Adipocyte (in vitro differentiated cells): ENCODE data around the gene WRAP53.

Source experiments
- DNase-seq: peaks from one replicate; pipeline ENCODE4 v3.0.0-alpha.2; 2015; ENCODE audit warnings: low read depth
- H3K27me3 ChIP-seq: replicated peaks from 2 replicates; pipeline ENCODE4 v1.7.0; 2013; ENCODE audit warnings: mild to moderate bottlenecking, low read length, moderate library complexity; ENCODE audit not compliant: control insufficient read depth, insufficient read depth
- H3K36me3 ChIP-seq: 2 replicates; pipeline ENCODE4 v1.7.0; 2013; ENCODE audit warnings: low read length, mild to moderate bottlenecking, moderate library complexity; ENCODE audit not compliant: control insufficient read depth, insufficient read depth, severe bottlenecking
- H3K4me1 ChIP-seq: 2 replicates; pipeline ENCODE4 v1.7.0; 2013; ENCODE audit warnings: mild to moderate bottlenecking, low read length, moderate library complexity; ENCODE audit not compliant: control insufficient read depth, insufficient read depth
- H3K4me3 ChIP-seq: 2 replicates; pipeline ENCODE4 v1.7.0; 2013; ENCODE audit warnings: mild to moderate bottlenecking, low read length, moderate library complexity
- H3K9ac ChIP-seq: 2 replicates; pipeline ENCODE4 v1.7.0; 2013; ENCODE audit warnings: mild to moderate bottlenecking, low read length, moderate library complexity
- H3K9me3 ChIP-seq: 2 replicates; pipeline ENCODE4 v1.7.0; 2013; ENCODE audit warnings: mild to moderate bottlenecking, low read length, moderate library complexity; ENCODE audit not compliant: control insufficient read depth

WRAP53 gene

DNA sequence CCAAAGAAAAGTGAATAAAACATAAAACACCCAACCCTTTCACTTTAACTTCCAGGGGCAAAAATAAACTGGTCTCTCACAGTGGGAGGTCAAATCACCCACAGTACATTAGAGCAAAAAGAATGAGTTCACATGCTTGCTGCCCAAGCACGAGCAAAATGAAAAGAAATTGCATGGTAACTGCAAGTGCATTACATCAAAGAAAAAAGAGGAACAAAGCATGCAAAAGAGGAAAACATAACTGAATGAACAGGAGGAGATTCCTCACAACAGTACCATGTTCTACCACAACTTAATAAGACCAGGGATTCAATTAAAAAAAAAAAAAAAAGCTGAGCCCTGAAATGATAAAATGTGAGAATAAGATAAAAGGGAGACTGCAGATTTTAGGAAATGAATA lies 41.5 kb downstream of the WRAP53 start:
- no peak for DNase-seq
- no peaks in the 10 kb centered on the region for H3K36me3 ChIP-seq
- H3K4me1 ChIP-seq: no peaks in the 10 kb centered on the region
- H3K9me3 ChIP-seq: no peaks in the 10 kb centered on the region
- H3K9ac ChIP-seq: no peak overlapping the region
- peaks cover 24% of the 10 kb centered on the region for H3K27me3 ChIP-seq
- H3K4me3 ChIP-seq: no peak overlapping the region

DNA sequence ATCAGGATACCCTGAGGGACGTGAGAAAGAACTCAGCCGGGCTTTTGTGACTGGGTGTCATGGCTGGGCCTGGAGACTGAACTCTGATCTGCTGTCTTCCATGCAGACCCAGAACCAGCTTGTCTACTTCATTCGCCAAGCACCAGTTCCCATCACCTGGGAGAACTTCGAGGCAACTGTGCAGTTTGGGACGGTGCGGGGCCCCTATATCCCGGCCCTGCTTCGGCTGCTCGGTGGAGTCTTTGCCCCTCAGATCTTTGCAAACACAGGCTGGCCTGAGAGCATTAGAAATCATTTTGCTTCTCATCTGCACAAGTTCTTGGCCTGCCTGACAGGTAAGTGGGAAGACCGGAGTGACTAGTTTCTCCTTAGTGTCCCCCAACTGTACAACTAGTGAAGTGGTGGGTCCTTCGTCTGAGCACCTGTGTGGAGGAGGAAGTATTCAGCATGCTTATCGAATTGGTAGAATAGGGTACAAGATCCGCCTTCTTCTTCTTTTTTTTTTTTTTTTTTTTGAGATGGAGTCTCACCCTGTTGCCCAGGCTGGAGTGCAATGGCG lies 44.8 kb downstream of the WRAP53 start:
- DNase-seq: no peak
- H3K36me3 ChIP-seq: no peaks in the 10 kb centered on the region

DNA sequence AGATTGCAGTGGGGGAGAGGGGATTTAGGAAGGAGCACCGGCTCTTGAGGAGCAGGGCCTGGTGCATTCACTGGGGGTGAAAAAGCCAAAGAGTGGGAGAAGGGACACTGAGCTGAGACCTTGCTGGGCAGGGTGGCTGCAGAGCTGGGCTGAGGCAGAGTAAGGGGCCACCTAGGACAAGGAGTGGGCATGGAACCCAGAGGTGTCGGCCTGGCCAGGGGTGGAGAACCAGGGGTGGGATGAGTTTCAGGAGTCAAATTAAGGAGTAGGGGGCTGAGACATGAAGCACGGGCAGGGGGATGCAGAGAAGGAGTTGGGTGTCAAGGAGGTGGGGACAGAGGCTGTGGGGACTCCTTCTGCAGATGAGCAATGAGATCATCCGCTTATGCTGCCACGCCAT lies 49.3 kb downstream of the WRAP53 start:
- Histone ChIP-seq H3K27me3 (peaks cover 42% of the 10 kb centered on the region), H3K4me3 (no peak overlapping the region), H3K9me3 (no peaks in the 10 kb centered on the region), H3K36me3 (no peaks in the 10 kb centered on the region), H3K4me1 (no peaks in the 10 kb centered on the region), H3K9ac (no peak overlapping the region)
- no peak for DNase-seq

More for the DNA sequence above, 44.8 kb downstream of the WRAP53 start:
- H3K27me3 ChIP-seq: peaks cover 28% of the 10 kb centered on the region
- H3K4me1 ChIP-seq: no peaks in the 10 kb centered on the region
- H3K9ac ChIP-seq: no peak overlapping the region
- H3K9me3 ChIP-seq: no peaks in the 10 kb centered on the region
- H3K4me3 ChIP-seq: no peak overlapping the region

DNA sequence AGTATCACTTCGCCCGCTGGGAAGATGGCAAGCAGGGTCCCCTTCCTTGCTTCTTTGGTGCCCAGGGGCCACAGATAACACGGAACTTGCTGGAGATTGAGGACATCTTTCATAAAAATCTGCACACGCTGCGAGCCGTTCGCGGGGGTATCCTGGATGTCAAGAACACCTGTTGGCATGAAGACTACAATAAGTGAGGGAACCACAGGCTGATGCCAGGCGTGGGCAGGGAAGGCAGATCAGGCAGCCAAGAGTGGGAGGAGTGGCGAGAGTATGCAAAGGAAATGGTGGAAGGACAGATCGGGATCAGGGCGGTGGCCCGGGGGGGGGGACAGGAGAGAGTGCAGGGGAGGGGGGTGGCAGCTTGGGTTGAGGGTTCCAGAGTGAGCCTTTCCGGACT lies 51.5 kb downstream of the WRAP53 start:
- Histone ChIP-seq H3K9ac (no peak overlapping the region), H3K27me3 (peaks cover 33% of the 10 kb centered on the region), H3K9me3 (no peaks in the 10 kb centered on the region), H3K4me3 (no peak overlapping the region), H3K36me3 (no peaks in the 10 kb centered on the region), H3K4me1 (peaks cover 8% of the 10 kb centered on the region)
- no peak for DNase-seq

DNA sequence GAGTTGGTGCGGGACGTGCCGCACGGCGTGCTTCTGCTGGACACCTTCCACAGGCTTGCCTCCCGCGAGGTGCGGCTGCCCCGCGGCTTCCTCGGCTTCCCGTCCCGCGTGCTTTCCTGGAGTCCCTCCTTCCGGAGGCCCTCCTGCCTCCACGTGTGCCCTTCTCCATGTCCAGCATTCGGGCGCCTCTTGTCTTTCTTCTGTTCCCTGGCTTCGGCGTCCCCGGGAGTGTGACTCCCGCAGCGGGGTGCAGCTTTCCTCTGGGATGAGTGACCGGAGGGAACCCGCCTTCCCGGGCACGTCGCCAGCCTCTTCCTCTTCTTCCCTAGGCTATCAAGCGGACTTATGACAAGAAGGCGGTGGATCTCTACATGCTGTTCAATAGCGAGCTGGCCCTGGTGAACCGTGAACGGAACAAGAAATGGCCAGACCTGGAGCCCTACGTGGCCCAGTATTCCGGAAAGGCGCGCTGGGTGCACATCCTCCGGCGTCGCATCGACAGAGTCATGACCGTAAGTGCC lies 52.3 kb downstream of the WRAP53 start:
- DNase-seq: no peak
- Histone ChIP-seq H3K27me3 (peaks cover 33% of the 10 kb centered on the region), H3K9ac (no peak overlapping the region), H3K36me3 (no peaks in the 10 kb centered on the region), H3K9me3 (no peaks in the 10 kb centered on the region), H3K4me1 (peaks cover 12% of the 10 kb centered on the region), H3K4me3 (no peak overlapping the region)

DNA sequence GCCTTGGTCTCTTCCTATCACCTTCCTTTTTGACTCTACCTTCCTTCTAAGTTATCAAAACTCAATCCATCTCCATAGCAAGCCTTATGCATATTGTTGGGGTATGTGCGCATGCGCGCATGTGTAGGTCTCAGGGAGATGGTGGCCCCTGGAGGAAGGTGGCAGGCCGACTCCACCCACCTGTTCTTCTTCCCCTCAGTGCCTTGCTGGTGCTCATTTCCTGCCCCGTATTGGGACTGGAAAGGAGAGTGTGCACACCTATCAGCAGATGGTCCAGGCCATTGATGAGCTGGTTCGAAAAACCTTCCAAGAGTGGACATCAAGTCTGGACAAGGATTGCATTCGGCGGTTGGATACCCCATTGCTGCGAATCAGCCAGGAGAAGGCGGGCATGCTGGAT lies 54.5 kb downstream of the WRAP53 start:
- H3K4me3 ChIP-seq: no peak overlapping the region
- H3K9me3 ChIP-seq: no peaks in the 10 kb centered on the region
- no peaks in the 10 kb centered on the region for H3K36me3 ChIP-seq
- no peak overlapping the region for H3K9ac ChIP-seq
- H3K4me1 ChIP-seq: peaks cover 32% of the 10 kb centered on the region
- peaks cover 21% of the 10 kb centered on the region for H3K27me3 ChIP-seq
- DNase-seq: no peak

DNA sequence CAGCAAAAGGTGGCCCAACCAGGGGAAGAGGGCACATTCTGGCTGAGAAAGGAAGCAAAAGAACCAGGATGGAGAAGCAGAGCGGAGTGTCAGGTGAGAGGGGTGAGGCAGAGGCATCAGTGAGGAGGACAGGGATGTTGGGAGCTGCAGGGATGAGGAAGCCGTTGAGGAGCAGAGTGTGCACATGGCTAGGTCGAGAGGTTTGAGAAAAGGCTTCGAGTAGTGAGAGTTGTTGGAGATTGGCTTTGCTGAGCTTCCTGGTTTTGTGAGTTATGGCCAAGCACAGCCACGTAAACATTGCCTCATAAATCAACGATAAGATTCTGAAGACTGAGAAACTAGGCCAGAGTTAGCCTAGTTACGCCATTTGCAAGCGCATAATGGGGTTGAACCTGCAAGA lies 56.1 kb downstream of the WRAP53 start:
- Histone ChIP-seq H3K27me3 (peaks cover 12% of the 10 kb centered on the region), H3K4me1 (peaks cover 45% of the 10 kb centered on the region), H3K9ac (no peak overlapping the region), H3K4me3 (no peak overlapping the region), H3K9me3 (no peaks in the 10 kb centered on the region), H3K36me3 (no peaks in the 10 kb centered on the region)
- no peak for DNase-seq

DNA sequence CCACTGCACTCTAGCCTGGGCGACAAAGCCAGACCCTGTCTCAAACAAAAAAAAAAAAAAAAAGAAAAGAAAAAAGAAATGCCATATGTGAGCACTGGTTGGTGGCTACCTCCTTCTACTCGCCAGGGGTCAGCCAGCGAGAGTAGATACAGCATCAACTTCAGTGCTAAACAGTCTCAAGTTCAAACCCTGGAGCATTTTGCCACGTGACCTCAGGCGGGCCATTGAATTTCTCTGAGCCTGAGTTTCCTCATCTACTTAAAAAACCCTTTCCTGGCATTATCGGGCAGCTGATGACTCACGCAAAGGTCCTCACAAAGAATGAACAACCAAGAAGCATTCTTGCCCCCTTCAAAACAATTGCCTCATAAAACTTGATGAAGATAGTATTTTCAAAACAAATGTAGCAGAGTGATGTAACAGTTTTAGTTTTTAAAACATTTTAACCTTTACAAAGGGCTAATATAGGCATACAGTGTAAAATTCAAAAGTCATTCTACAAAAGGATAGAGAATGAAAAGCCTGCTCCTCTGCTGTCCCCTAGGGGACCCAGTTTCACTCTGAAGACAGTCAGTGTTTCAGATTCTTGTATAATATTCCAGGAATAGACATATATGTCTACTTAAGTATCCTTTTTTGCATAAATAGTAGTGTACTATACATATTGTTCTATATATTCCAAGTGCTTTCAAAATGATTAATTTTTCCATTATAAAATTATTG lies 57.6 kb downstream of the WRAP53 start:
- peaks cover under 1% of the 10 kb centered on the region for H3K27me3 ChIP-seq
- H3K4me1 ChIP-seq: peaks cover 56% of the 10 kb centered on the region
- peak; percentile 94 for DNase-seq
- no peak overlapping the region for H3K4me3 ChIP-seq
- H3K9me3 ChIP-seq: peaks cover 5% of the 10 kb centered on the region
- H3K36me3 ChIP-seq: no peaks in the 10 kb centered on the region
- peak overlapping the region; percentile 55 for H3K9ac ChIP-seq

DNA sequence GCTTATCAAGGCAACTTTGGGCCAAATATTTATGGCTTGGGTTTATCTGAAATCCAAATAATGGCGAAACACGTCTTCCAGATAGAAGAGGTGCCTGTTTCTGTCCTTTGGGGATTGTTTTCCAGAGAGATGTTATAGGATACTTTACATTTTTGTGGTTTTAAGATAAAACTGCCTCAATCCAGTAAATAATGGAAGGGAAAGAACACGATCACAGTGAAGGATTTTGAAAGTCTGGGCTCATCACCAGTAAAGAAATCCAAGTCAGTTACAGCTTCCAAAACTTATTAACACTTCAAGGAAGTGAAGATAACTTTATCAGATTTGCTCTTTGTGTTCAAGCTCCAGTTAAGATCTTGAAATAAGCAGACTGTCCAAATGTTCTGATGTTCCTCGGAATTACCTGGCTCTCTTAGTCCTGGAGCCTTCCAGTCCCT lies 59.4 kb downstream of the WRAP53 start:
- H3K4me1 ChIP-seq: peaks cover 67% of the 10 kb centered on the region
- H3K9ac ChIP-seq: peak overlapping the region; percentile 75
- peaks cover 5% of the 10 kb centered on the region for H3K9me3 ChIP-seq
- DNase-seq: peak; percentile 52
- peak overlapping the region; percentile 63 for H3K4me3 ChIP-seq
- no peaks in the 10 kb centered on the region for H3K36me3 ChIP-seq
- no peaks in the 10 kb centered on the region for H3K27me3 ChIP-seq

DNA sequence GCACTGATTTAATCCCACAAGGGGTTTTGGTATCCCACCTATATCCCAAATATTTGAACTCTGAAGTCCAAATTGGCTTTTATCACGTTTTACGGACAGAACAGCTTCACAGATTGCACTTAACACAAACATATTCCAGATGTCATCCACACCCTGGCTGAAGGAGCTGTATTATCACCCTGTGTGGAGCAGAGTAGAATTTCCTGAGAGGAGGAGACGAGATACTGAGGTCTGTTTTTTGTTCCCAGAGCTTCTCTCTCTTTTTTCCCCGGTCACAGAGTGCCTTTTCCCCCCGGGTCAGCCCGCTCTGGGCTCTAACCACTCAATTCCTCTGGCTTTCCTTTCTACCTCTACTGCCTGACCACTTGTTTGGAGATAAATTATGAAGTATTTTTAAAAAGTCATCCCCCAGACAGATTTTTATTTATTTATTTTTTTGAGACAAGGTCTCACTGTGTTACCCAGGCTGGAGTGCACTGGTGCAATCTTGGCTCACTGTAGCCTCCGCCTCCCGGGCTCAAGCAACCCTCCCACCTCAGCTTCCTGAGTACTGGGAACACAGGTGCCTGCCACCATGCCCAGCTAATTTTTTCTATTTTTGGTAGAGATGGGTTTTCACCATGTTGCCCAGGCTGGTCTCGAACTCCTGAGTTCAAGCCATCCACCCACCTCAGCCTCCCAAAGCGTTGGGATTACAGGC lies 59.9 kb downstream of the WRAP53 start:
- DNase-seq: peak; percentile 29
- peaks cover 67% of the 10 kb centered on the region for H3K4me1 ChIP-seq
- H3K9ac ChIP-seq: peak overlapping the region; percentile 75
- no peaks in the 10 kb centered on the region for H3K27me3 ChIP-seq
- H3K36me3 ChIP-seq: no peaks in the 10 kb centered on the region
- H3K4me3 ChIP-seq: peak overlapping the region; percentile 63
- peaks cover 5% of the 10 kb centered on the region for H3K9me3 ChIP-seq

DNA sequence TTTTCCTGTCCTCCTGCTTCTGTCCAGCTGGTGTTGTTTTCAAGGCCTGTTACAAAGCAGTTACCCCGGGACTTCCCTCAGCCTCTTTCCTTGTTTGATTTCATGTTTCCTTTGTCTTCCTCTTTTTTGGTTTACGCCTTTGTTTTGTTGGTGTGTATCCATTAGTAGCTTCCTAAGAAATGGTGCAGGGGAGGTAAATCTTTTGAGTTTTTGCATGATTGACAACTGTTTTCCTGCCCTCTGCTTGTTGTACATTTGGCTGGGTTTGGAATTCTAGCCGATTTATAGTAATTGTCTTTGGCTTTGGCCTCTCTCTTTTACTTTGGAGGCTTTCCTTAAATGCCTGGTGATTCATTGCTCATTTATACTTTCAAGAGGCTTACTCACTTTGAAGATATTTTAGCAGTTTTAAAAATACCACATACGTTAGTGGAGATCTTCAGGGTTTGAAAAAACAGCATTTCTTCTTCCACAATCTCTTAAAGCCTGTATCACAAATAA lies 62.1 kb downstream of the WRAP53 start:
- peak; percentile 72 for DNase-seq
- Histone ChIP-seq H3K9ac (peak overlapping the region; percentile 52), H3K36me3 (no peaks in the 10 kb centered on the region), H3K27me3 (no peaks in the 10 kb centered on the region), H3K4me1 (peaks cover 56% of the 10 kb centered on the region), H3K4me3 (peak overlapping the region; percentile 37), H3K9me3 (peaks cover 5% of the 10 kb centered on the region)
